Left lung (tissue), 10 donors: Measurements from ENCODE around the gene BOD1. TPM values are rescaled to one million over a fixed set of nuclear protein-coding genes. Genes with fewer than 3 reads are reported as not detected.

Experiments
- ATAC-seq: fragments of 200-7000 bp; cut with Tn5 transposase; one replicate; pipeline ENCODE4 v1.9.1; 2020; ENCODE audit warnings: moderate library complexity
- DNase-seq, 4 donors: peaks; one replicate each; pipeline ENCODE4 v3.0.0-alpha.2; 2013 to 2020
- H3K27ac ChIP-seq, 2 donors: fragments of 200-600 bp; sonication (generic) in 1 of 2; one replicate each; pipeline versions ENCODE4 v1.5.0 to v1.8.0; 2020 to 2021
- H3K27me3 ChIP-seq, 2 donors: fragments of 200-600 bp; sonication (generic) in 1 of 2; one replicate each; pipeline versions ENCODE4 v1.5.0 to v1.8.0; 2020 to 2021
- H3K36me3 ChIP-seq, 2 donors: fragments of 200-600 bp; sonication (generic) in 1 of 2; one replicate each; pipeline versions ENCODE4 v1.5.0 to v1.8.0; 2020 to 2021
- H3K4me1 ChIP-seq, 2 donors: fragments of 200-600 bp; one replicate each; pipeline ENCODE4 v1.8.0; 2021
- H3K4me3 ChIP-seq, 2 donors: fragments of 200-600 bp; sonication (generic) in 1 of 2; one replicate each; pipeline versions ENCODE4 v1.5.0 to v1.8.0; 2020 to 2021; ENCODE audit warnings: mild to moderate bottlenecking in 1 of 2
- H3K9me3 ChIP-seq, 2 donors: fragments of 200-600 bp; sonication (generic) in 1 of 2; one replicate each; pipeline versions ENCODE4 v1.5.0 to v1.8.0; 2020 to 2021
- CTCF ChIP-seq, 2 donors: fragments of 200-600 bp; sonication (generic) in 1 of 2; IDR thresholded peaks; one replicate each; pipeline versions ENCODE4 v1.5.0 to v1.8.0; 2021; ENCODE audit warnings: antibody characterized with exemption in 2 of 2
- intact Hi-C, 2 donors: fragments of 100-400 bp; cut with DNase I; formaldehyde crosslinking; loops; one replicate each; pipeline versions ENCODE4 v1.11.2 to v1.14.2; 2022
- polyA plus RNA-seq, 6 donors: library from polyadenylated mRNA; unstranded; fragments of 120-200 nt; gene quantifications; one replicate each; pipeline ENCODE4 v1.2.1, GENCODE V29; 2013; ENCODE audit not compliant: insufficient read length in 6 of 6
- total RNA-seq, 2 donors: library from RNA; stranded (reverse); fragmentation: NEBNext Ultra II Directional; extraction: Animal tissue kit (Norgen Biotek cat#: 25700); gene quantifications; one replicate each; pipeline ENCODE4 v1.2.1, GENCODE V29; 2021
- donor health status: DM: no; HTN: yes; CAD: no.
- donor health status: DM: no; HTN: no; CAD: no.

BOD1 gene
- total and polyA plus RNA-seq, 8 donors: 37.4 to 156 (median 124) TPM

- Histone ChIP-seq H3K4me3 (no peak overlapping the region), H3K27ac (no peak overlapping the region), H3K4me1 (peaks cover 0 to 6% of the 10 kb centered on the region in 2 donors), H3K9me3 (peaks cover 0 to 7% of the 10 kb centered on the region in 2 donors), H3K27me3 (no peaks in the 10 kb centered on the region), H3K36me3 (no peaks in the 10 kb centered on the region)
- no peak for TF ChIP-seq CTCF (IDR thresholded peaks at IDR 0.05)
- no peak for ATAC-seq
- intact Hi-C loops: no loop called here
- no peak for DNase-seq
These were observed 47.1 kb upstream of the BOD1 start for GRCh38 chr5:173663352-173664153.

- peaks cover 0 to 6% of the 10 kb centered on the region in 2 donors for H3K4me1 ChIP-seq
- no peak for DNase-seq
- intact Hi-C loops: no loop called here
- H3K27ac ChIP-seq: no peak overlapping the region
- no peak overlapping the region for H3K4me3 ChIP-seq
- H3K27me3 ChIP-seq: no peaks in the 10 kb centered on the region
- ATAC-seq: no peak
- peaks cover 0 to 7% of the 10 kb centered on the region in 2 donors for H3K9me3 ChIP-seq
- H3K36me3 ChIP-seq: no peaks in the 10 kb centered on the region
- no peak for TF ChIP-seq CTCF (IDR thresholded peaks at IDR 0.05)
These were observed 46.3 kb upstream of the BOD1 start for GRCh38 chr5:173662581-173663351.

GRCh38 chr5:173660481-173661280 lies 44.2 kb upstream of the BOD1 start:
- peaks cover 0 to 7% of the 10 kb centered on the region in 2 donors for H3K9me3 ChIP-seq
- no peaks in the 10 kb centered on the region for H3K27me3 ChIP-seq
- ATAC-seq (no peak), DNase-seq (peak in 1 of 4 donors; percentile 53)
- peaks cover 0 to 6% of the 10 kb centered on the region in 2 donors for H3K4me1 ChIP-seq
- no peak overlapping the region for H3K4me3 ChIP-seq
- no peak overlapping the region for H3K27ac ChIP-seq
- TF ChIP-seq CTCF (IDR thresholded peaks at IDR 0.05): no peak
- intact Hi-C loops: no loop called here
- H3K36me3 ChIP-seq: no peaks in the 10 kb centered on the region

GRCh38 chr5:173659423-173659822 lies 43.0 kb upstream of the BOD1 start:
- intact Hi-C loops: no loop called here
- H3K27ac ChIP-seq: no peak overlapping the region
- peaks cover 0 to 6% of the 10 kb centered on the region in 2 donors for H3K4me1 ChIP-seq
- TF ChIP-seq CTCF (IDR thresholded peaks at IDR 0.05): no peak
- no peaks in the 10 kb centered on the region for H3K27me3 ChIP-seq
- peak in 1 of 4 donors; percentile 41 for DNase-seq
- no peaks in the 10 kb centered on the region for H3K36me3 ChIP-seq
- peaks cover 0 to 7% of the 10 kb centered on the region in 2 donors for H3K9me3 ChIP-seq
- ATAC-seq: no peak
- no peak overlapping the region for H3K4me3 ChIP-seq
